Measurements from ENCODE around the gene FUCA2.
"Not testable (repeated sequence)": the region's sequence is repeated elsewhere in the genome, so short reads cannot be mapped to it uniquely, and the experiment has no call there.

The FUCA2 gene

DNA sequence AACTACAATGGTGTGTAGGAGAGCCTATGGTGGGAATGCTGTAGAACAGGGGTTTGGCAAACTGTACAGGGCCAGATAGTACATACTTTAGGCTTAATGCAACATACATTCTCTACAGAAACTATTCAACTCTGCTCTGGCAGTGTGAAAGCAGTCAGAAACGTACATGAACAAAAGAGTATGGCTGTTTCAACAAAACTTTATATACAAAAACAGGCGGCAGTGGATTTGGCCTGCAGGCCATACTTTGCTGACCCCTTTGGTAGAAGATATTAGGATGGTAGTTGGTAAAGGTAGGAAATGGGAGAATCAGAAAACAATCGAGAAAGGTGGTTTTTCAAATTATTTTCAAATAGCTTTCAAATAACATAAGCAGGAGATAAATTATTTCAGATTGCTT is 24.8 kb downstream of the FUCA2 start:
- no peak for TF ChIP-seq CTCF (conservative IDR thresholded peaks at IDR 0.05; ENCODE audit: low read depth, low read length)
- no peak overlapping the region for H3K4me3 ChIP-seq (ENCODE audit: low read depth, low read length)
- DNase-seq (ENCODE audit: low read depth): no peak

GRCh38 chr6:143485967-143486366 is 25.6 kb downstream of the FUCA2 start:
- no peak overlapping the region for H3K4me3 ChIP-seq (ENCODE audit: low read depth, low read length)
- no peak for TF ChIP-seq CTCF (conservative IDR thresholded peaks at IDR 0.05; ENCODE audit: low read depth, low read length)
- no peak for DNase-seq (ENCODE audit: low read depth)

DNA sequence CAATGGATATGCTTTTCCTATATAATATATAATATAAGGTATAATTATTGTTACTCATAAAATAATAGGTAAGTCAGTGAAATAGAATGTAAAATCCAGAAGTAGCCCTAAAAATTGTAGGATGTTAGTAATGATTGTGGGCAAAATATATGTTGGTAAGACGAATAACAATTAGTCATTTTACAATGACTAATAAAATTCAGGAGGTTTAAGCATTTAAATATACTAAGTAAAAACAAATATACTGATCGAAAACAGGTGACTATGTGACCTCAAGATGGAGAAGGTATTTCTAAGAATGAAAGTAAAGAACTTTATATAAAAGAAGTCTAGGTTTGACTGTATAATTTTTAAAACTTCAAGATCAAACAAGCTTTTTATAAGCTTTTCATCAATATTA is 28.9 kb downstream of the FUCA2 start:
- no peak for TF ChIP-seq CTCF (conservative IDR thresholded peaks at IDR 0.05; ENCODE audit: low read depth, low read length)
- DNase-seq (ENCODE audit: low read depth): no peak
- H3K4me3 ChIP-seq (ENCODE audit: low read depth, low read length): no peak overlapping the region

GRCh38 chr6:143478479-143479062 is 32.9 kb downstream of the FUCA2 start:
- no peak for TF ChIP-seq CTCF (conservative IDR thresholded peaks at IDR 0.05; ENCODE audit: low read depth, low read length)
- DNase-seq (ENCODE audit: low read depth): no peak
- no peak overlapping the region for H3K4me3 ChIP-seq (ENCODE audit: low read depth, low read length)

DNA sequence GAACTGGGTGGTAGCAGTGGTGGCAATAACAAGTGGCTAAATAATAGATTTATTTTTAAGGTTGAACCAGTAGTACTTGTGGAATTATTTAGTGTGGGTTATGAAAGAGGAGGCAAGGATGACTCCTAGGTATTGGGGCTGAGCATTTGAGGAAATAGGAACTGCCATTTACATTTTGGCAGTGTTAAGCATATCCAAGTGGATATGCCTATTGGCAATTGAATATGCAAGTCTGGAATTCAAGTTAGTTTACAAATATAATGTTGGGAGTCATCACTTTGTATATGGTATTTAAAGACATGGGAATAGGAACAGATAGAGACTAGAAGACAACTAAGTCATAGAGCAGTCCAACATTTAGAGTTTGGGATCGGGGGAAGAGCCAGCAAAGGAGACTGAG is 35.0 kb downstream of the FUCA2 start:
- TF ChIP-seq CTCF (conservative IDR thresholded peaks at IDR 0.05; ENCODE audit: low read depth, low read length): no peak
- DNase-seq (ENCODE audit: low read depth): no peak
- H3K4me3 ChIP-seq (ENCODE audit: low read depth, low read length): no peak overlapping the region

GRCh38 chr6:143471822-143472221 is 39.7 kb downstream of the FUCA2 start:
- peak; percentile 5 for DNase-seq (ENCODE audit: low read depth)
- no peak overlapping the region for H3K4me3 ChIP-seq (ENCODE audit: low read depth, low read length)
- no peak for TF ChIP-seq CTCF (conservative IDR thresholded peaks at IDR 0.05; ENCODE audit: low read depth, low read length)

GRCh38 chr6:143468823-143469222 is 42.7 kb downstream of the FUCA2 start:
- H3K4me3 ChIP-seq (ENCODE audit: low read depth, low read length); DNase-seq (ENCODE audit: low read depth): not testable (repeated sequence)

Data from choroid plexus epithelial cell (primary cell).